ENCODE measurements around the gene PTPRE. TPM values are rescaled to one million over a fixed set of nuclear protein-coding genes. Genes with fewer than 3 reads are reported as not detected.

The PTPRE gene
- polyA plus RNA-seq, 1 of the 3 experiments (the other 2 are of a cell fraction): 11.8 TPM

DNA sequence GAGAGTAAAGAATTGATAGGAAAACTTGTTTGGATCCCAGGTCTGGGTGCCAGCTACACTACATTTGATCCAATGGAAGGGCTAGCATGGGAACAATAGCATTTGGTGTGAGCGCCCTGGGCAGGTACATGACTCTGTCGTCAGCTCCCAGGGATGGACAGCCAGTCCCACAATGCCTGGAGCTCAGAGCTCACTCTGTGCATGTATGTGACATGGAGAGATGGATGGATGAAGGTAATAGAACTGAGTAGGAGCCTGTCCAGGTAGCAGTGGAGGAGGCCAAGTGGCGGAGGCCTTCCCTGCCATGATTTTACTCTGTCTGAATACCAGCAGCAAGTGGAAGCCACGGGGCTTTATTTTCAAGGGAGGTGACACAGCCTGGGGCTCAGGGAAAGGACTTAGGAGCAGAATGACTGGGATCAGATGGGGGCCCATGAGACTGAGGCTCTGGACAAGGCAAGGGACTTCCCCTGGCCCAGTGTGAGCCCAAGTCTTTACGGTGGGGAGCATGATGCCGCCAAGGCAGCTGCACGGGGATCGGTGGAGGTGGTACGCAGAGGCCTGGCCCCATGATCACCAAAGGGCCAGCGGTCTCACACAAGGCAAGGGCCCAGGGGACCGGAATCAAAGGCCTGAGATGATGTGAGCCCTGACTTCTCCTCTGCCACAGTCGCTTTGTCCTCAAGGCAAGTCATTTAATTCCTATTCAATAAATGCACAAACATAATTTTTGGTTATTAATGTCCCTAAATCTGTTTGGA is 5.9 kb downstream of the PTPRE start (continued):
- TF ChIP-seq, protein P1, sequence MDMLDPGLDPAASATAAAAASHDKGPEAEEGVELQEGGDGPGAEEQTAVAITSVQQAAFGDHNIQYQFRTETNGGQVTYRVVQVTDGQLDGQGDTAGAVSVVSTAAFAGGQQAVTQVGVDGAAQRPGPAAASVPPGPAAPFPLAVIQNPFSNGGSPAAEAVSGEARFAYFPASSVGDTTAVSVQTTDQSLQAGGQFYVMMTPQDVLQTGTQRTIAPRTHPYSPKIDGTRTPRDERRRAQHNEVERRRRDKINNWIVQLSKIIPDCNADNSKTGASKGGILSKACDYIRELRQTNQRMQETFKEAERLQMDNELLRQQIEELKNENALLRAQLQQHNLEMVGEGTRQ (IDR thresholded peaks at IDR 0.05; ENCODE audit: borderline replicate concordance, low read depth, low read length): no peak
- no peak for TF ChIP-seq EZH2phosphoT487 (IDR thresholded peaks at IDR 0.05; ENCODE audit: borderline replicate concordance, low read depth)
- TF ChIP-seq SIN3A (IDR thresholded peaks at IDR 0.05; ENCODE audit: borderline replicate concordance, low read depth, low read length): no peak
- TF ChIP-seq, protein P2, sequence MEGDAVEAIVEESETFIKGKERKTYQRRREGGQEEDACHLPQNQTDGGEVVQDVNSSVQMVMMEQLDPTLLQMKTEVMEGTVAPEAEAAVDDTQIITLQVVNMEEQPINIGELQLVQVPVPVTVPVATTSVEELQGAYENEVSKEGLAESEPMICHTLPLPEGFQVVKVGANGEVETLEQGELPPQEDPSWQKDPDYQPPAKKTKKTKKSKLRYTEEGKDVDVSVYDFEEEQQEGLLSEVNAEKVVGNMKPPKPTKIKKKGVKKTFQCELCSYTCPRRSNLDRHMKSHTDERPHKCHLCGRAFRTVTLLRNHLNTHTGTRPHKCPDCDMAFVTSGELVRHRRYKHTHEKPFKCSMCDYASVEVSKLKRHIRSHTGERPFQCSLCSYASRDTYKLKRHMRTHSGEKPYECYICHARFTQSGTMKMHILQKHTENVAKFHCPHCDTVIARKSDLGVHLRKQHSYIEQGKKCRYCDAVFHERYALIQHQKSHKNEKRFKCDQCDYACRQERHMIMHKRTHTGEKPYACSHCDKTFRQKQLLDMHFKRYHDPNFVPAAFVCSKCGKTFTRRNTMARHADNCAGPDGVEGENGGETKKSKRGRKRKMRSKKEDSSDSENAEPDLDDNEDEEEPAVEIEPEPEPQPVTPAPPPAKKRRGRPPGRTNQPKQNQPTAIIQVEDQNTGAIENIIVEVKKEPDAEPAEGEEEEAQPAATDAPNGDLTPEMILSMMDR (IDR thresholded peaks at IDR 0.05): no peak
- no peak for TF ChIP-seq RAD21 (IDR thresholded peaks at IDR 0.05; ENCODE audit: low read length)

DNA sequence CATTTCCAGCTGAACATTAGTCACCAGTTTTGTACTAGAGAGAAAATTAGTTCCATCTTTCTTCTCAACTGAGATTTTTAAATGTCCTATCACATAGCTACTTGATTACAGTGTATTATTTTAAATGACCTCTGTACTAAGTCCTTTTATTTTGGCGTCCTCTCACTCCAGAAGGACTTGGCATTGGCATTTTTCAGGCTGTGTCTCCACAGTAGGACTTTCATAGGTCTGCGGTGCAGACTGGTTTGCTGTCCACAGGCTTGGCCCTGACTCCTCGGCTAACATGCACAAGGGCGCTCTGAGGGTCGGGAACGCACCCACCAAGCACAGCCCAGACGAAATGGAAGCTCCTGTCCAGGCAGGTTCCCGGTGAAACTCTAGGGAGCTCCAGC is 6.5 kb downstream of the PTPRE start:
- 93% methylated on average over 6 of the region's 8 CpGs for WGBS (ENCODE audit: low lambda C conversion rate)
- Histone ChIP-seq H3K9me2 (no peaks in the 10 kb centered on the region), H3K4me2 (no peak overlapping the region), H3K79me2 (ENCODE audit: insufficient read depth) (no peaks in the 10 kb centered on the region; the same call in 1 of the 2 replicates), H3K27ac (ENCODE audit: low read depth in 2 of 2, low read length in 1 of 2) (peak overlapping the region in 1 of 2 experiments; percentile 28; a peak in 2 of 4 replicates), H3K36me3 (replicated peaks in 1 of 2; ENCODE audit: control insufficient read depth in 1 of 2, insufficient read depth in 2 of 2, low read length in 1 of 2) (no peaks in the 10 kb centered on the region), H4K20me1 (ENCODE audit: insufficient read depth) (no peaks in the 10 kb centered on the region), H3K9me3 (no peaks in the 10 kb centered on the region), H3K4me3 (ENCODE audit: low read depth in 2 of 2, low read length in 1 of 2) (no peak overlapping the region), H3K4me1 (ENCODE audit: control insufficient read depth in 1 of 2, insufficient read depth in 2 of 2, low read depth in 1 of 2, low read length in 1 of 2) (peaks cover 0 to 11% of the 10 kb centered on the region in 2 experiments; a peak in 2 of 4 replicates), H2AFZ (ENCODE audit: low read depth) (no peak overlapping the region), H3K27me3 (ENCODE audit: insufficient read depth) (no peaks in the 10 kb centered on the region), H3K9ac (no peak overlapping the region), H3F3A (replicated peaks; ENCODE audit: insufficient read depth) (peaks cover 4% of the 10 kb centered on the region)
- POLR2A ChIA-PET: no interaction called here
- CTCF ChIA-PET: interaction anchor here (0.7 to 13.6 kb wide), 4 partner anchors 8 to 261 kb away, joined by 3 to 389 read pairs (median 4); no protein-coding TSS in a partner anchor
- DNase-seq: no peak
- TF ChIP-seq FOXM1 (IDR thresholded peaks at IDR 0.05; ENCODE audit: low read depth): no peak

DNA sequence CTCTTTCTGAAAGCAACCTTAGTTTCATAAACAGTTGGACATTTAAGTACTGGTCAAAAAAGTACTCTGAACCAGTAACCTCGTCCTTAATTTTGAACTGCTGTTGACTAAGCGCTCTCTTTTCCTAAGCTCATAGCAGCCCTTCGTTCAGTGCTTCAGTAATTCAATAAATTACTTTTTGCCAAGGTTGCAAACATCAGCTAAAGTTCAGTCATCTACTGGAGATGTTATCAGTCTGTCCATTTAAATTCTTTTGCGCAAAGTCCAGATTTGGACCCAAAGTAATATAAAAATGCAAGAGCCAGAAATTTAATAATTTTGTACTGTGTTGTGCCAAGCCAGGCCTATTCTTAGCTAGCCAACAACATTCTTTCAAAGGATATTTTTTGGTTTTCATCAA is 8.4 kb downstream of the PTPRE start:
- Histone ChIP-seq H4K20me1 (ENCODE audit: insufficient read depth) (no peaks in the 10 kb centered on the region), H3K79me2 (ENCODE audit: insufficient read depth) (no peaks in the 10 kb centered on the region; the same call in 1 of the 2 replicates), H3K27ac (ENCODE audit: low read depth in 2 of 2, low read length in 1 of 2) (peak overlapping the region; percentile 51 to 72; a peak in 2 of 4 replicates), H3K9me2 (no peaks in the 10 kb centered on the region), H2AFZ (ENCODE audit: low read depth) (no peak overlapping the region), H3K4me2 (no peak overlapping the region), H3K36me3 (replicated peaks in 1 of 2; ENCODE audit: control insufficient read depth in 1 of 2, insufficient read depth in 2 of 2, low read length in 1 of 2) (no peaks in the 10 kb centered on the region), H3K27me3 (ENCODE audit: insufficient read depth) (no peaks in the 10 kb centered on the region), H3K9me3 (no peaks in the 10 kb centered on the region), H3F3A (replicated peaks; ENCODE audit: insufficient read depth) (peaks cover 4% of the 10 kb centered on the region), H3K9ac (no peak overlapping the region), H3K4me1 (ENCODE audit: control insufficient read depth in 1 of 2, insufficient read depth in 2 of 2, low read depth in 1 of 2, low read length in 1 of 2) (peaks cover 7 to 20% of the 10 kb centered on the region in 2 experiments; a peak in 3 of 4 replicates), H3K4me3 (ENCODE audit: low read depth in 2 of 2, low read length in 1 of 2) (no peak overlapping the region)
- POLR2A ChIA-PET: no interaction called here
- WGBS (ENCODE audit: low lambda C conversion rate): 36% methylated on average over 4 of the region's 4 CpGs
- no peak for DNase-seq
- CTCF ChIA-PET: interaction anchor here (2.0 to 13.6 kb wide), 2 partner anchors 8 to 95 kb away, joined by 8 to 389 read pairs; no protein-coding TSS in a partner anchor
- TF ChIP-seq RAD21 (IDR thresholded peaks at IDR 0.05; ENCODE audit: low read length): no peak
- TF ChIP-seq SMC3 (IDR thresholded peaks at IDR 0.05; ENCODE audit: low read depth, low read length): no peak
- peak; percentile 10; the same call in 1 of the 2 replicates for TF ChIP-seq FOSL2 (IDR thresholded peaks at IDR 0.05; ENCODE audit: borderline replicate concordance, low read depth)
- no peak for TF ChIP-seq ELF1 (IDR thresholded peaks at IDR 0.05)
- TF ChIP-seq MEF2A (IDR thresholded peaks at IDR 0.05; ENCODE audit: borderline replicate concordance, low read depth): 0 out of 2 replicates have a peak, but pooled peaks have one; percentile 24
- 0 out of 2 replicates have a peak, but pooled peaks have one; percentile 28 for TF ChIP-seq TEAD4 (IDR thresholded peaks at IDR 0.05; ENCODE audit: borderline replicate concordance, insufficient read depth)
- TF ChIP-seq RCOR1 (IDR thresholded peaks at IDR 0.05; ENCODE audit: low read length): no peak
- TF ChIP-seq, protein P3, sequence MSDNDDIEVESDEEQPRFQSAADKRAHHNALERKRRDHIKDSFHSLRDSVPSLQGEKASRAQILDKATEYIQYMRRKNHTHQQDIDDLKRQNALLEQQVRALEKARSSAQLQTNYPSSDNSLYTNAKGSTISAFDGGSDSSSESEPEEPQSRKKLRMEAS (IDR thresholded peaks at IDR 0.05; ENCODE audit: low read depth): no peak
- no peak for TF ChIP-seq GABPA (IDR thresholded peaks at IDR 0.05; ENCODE audit: low read depth)
- TF ChIP-seq, protein P4, sequence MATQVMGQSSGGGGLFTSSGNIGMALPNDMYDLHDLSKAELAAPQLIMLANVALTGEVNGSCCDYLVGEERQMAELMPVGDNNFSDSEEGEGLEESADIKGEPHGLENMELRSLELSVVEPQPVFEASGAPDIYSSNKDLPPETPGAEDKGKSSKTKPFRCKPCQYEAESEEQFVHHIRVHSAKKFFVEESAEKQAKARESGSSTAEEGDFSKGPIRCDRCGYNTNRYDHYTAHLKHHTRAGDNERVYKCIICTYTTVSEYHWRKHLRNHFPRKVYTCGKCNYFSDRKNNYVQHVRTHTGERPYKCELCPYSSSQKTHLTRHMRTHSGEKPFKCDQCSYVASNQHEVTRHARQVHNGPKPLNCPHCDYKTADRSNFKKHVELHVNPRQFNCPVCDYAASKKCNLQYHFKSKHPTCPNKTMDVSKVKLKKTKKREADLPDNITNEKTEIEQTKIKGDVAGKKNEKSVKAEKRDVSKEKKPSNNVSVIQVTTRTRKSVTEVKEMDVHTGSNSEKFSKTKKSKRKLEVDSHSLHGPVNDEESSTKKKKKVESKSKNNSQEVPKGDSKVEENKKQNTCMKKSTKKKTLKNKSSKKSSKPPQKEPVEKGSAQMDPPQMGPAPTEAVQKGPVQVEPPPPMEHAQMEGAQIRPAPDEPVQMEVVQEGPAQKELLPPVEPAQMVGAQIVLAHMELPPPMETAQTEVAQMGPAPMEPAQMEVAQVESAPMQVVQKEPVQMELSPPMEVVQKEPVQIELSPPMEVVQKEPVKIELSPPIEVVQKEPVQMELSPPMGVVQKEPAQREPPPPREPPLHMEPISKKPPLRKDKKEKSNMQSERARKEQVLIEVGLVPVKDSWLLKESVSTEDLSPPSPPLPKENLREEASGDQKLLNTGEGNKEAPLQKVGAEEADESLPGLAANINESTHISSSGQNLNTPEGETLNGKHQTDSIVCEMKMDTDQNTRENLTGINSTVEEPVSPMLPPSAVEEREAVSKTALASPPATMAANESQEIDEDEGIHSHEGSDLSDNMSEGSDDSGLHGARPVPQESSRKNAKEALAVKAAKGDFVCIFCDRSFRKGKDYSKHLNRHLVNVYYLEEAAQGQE (IDR thresholded peaks at IDR 0.05; ENCODE audit: low read depth, low read length): no peak
